NCI-H187 treated with DMSO at 0.1 percent for 48 hours (cell line): ENCODE measurements around the gene AMOTL2.

ENCODE experiments used
- DNase-seq: peaks from one replicate; lab custom pipeline; 2025; lab: John Stamatoyannopoulos, UW

The AMOTL2 gene

GRCh38 chr3:134378818-134379217 lies 4.6 kb upstream of the AMOTL2 start:
- DNase-seq = no peak

GRCh38 chr3:134378384-134378783 lies 4.1 kb upstream of the AMOTL2 start:
- no peak for DNase-seq

GRCh38 chr3:134377896-134378295 lies 3.6 kb upstream of the AMOTL2 start:
- DNase-seq = no peak

GRCh38 chr3:134376786-134377426 lies 2.7 kb upstream of the AMOTL2 start:
- DNase-seq = no peak

DNA sequence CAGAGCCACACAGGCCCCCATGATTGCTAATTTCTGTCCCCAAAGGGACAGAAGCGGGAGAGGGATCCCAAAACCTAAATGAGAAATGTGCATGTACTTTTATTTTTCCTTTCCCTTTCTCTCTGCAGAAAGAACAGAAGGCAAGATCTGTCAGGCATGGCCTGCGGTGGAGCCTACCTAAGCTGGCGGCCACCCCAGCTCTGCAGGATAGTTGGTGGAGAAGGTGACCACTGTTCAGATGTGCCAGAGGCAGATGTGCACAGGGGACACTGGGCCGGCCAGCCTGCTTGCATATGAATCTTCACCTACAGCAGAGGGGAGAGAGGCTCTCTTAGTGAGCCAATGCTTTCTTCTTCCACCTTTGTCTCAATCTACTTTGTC lies 2.1 kb upstream of the AMOTL2 start:
- DNase-seq = no peak

- DNase-seq = no peak
Observed at GRCh38 chr3:134375582-134376384, 1.5 kb upstream of the AMOTL2 start.

- no peak for DNase-seq
Observed at GRCh38 chr3:134374791-134375581, 739 bp upstream of the AMOTL2 start.

GRCh38 chr3:134373271-134374104 lies 759 bp downstream of the AMOTL2 start:
- DNase-seq = no peak

- no peak for DNase-seq
Observed at GRCh38 chr3:134372396-134373270, 1.6 kb downstream of the AMOTL2 start.

DNA sequence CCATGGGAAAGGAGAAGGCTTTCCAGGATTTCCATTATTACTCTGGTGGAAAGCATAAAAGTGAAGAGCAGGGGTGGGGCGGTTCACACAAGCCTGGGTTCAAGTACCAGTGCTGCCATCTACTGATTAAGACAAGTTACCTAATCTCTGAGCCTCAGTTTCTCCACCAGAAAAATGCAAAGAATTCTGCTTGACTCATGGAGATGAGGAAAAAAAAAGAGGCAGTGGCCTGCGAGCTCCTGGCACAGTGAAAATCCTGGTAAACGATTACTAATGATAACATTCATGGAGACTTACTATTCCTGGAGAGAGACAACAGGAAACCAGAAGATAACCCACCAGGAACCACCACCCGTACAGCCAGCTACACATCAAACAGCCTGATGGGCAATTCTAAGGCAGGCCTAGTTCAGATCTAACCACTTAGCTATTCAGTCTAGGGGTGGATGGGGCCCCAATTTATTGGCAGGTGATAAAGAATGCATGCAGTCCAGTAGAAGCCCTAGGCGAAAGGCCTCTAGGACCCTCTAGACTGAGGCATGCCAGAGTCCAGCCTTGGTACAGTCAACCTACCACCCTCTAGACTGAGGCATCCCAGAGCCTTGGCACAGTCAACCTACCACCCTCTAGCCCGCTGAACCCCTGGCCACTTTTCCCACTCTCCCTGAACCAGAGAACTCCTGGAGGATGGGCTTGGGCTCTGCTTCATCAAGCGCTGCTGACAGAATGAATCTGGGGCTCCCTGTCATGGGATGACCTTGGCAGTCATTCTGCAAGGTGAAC lies 2.5 kb downstream of the AMOTL2 start:
- no peak for DNase-seq

DNA sequence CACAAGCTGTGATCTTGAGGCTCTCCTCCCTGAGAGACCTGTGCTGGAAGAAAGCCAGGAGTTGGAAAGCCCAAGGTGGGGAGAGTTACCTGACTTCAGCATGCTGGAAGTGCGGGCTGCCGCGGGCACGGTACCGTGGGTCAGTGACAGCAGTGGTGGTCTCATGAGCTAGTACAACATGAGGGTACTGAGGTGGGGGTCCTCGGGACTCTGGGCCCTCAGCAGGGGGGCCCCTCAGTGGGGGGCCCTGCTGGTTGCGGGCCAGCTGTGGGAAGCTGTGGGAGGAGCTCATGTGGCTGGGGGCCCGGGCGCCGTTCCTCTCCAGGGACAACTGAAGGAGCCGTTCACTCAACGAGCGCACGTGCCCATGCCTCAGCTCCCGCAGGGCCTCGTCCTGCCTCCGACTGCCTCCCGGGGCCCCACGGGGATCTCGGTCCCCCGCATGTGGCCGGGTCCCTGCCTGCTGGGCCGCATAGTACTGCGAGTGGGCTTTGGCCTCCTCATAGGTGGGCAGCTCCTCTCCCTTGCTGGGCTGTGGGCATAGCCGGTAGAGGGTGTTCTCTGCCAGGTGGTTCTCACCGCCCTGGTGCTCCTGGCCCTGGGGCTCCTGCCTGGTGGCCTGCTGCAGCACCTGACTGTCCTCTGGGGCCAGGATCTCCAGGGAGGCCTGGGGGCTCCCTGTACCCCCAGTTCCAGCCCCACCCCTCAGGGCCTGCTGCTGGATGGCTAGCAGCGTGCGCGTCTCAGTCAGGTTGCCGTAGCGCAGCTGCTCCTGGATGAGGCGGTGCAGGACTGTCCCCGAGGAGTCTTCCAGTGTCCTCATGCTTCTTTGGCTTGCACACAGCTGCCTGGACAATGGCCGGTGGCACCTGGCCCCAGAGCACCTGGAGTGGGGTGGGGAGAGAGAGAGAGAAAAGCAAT lies 3.4 kb downstream of the AMOTL2 start:
- DNase-seq = no peak

- no peak for DNase-seq
Observed at GRCh38 chr3:134369861-134370596, 4.2 kb downstream of the AMOTL2 start.

- DNase-seq = no peak
Observed at GRCh38 chr3:134369231-134369741, 5.0 kb downstream of the AMOTL2 start.

DNA sequence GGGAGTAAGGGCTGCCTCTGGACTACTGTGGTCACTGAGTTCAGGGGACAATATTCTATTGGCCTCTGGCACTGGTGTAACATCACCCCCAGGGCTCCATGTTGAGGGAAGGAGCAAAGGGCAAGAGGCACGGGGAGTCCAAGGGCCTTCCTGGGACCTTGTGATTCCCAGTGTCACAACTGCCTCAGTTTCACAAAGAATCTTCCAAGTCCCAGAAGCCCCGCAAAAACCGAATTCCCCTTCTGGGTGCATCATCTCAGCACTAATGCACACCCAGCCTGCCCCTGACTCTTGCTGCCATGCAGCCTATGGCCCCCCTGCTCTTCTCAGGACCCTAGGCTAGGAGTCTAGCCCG lies 5.5 kb downstream of the AMOTL2 start:
- DNase-seq = no peak

DNA sequence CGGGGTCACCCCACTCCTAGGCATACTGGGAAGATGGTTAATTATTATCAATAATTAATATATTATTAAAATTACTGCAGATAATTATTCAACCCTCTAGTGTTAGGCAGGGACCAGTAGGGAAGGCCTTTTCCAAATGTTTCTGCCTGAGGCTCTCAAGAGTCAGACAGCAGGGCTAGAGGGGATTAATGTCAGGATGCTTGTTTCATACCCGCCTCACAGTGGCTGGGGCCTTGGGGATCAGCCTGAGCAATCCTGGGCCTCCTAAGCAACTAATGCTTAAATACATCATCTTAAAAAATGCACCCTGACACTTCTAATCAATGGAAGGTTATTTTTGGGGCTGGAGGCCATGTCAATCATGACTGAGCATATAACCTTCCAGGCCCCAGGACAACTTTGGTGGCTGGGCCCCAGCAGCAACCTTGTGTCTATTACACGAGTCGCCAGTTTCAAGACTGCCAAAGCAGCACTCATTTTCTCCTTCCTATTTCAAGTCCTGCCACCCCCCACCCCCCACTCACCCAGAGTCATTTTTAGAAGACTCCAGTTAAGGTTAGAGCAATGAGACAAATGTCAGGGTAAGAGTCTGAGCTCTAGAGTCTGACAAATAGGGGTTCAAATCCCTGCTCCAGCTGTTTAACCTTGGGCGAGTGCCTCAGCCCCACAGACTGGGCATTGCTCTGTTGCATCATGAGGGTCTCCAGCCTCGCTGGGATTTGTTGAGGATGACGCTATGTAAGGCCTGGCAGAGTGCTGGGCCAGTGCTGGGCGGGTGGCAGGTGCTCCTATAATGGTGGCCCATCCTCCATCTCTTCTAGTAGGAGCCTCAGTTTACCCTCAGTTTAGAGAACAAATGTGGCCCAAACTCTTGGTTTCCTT lies 6.1 kb downstream of the AMOTL2 start:
- DNase-seq = no peak

- no peak for DNase-seq
Observed at GRCh38 chr3:134366928-134367811, 7.1 kb downstream of the AMOTL2 start.
